ENCODE results near the gene LBX1.

Gene LBX1

GRCh38 chr10:101241840-101242707 lies 12.8 kb upstream of the LBX1 start:
- no peak for DNase-seq (ENCODE audit: low spot score)

- no peak for DNase-seq (ENCODE audit: low spot score)
These were observed 9.5 kb upstream of the LBX1 start for GRCh38 chr10:101238732-101239105.

DNA sequence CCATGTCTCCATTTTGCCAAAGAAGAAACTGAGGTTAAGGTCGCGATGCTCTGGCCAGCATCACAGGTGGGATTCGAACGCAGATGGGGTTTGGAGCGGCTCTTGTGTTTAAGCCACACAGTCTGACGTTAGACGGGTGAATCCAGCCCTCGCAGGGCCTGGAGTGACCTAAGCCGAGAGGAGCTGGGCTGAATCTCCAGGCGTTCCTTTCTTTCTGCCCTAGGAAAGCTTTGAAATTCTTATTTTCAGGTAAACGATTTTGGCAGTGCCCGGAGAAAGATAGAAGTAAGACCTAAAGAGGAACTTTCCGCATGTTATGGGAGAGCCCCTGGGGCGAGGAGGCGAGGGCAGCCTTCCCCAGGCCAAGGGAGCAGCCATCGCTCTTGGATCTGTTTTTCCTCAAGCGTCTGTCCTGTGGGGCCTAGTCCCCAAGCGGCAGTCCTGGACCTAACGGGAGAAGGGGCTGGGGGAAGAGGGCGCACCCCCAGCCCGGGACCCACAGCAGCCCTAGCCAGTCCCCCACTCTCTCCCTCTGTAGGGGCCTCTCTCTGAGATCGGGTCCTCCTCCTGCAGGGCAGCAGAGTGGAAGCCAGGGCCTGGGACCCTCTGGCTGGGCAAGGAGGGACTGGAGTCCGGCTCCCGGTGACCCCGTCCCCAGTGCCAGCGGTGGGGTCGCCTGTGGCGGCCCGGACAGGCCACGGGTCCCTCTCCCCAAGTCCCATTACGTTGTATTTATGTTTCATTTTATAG lies 8.9 kb upstream of the LBX1 start:
- no peak for DNase-seq (ENCODE audit: low spot score)

DNA sequence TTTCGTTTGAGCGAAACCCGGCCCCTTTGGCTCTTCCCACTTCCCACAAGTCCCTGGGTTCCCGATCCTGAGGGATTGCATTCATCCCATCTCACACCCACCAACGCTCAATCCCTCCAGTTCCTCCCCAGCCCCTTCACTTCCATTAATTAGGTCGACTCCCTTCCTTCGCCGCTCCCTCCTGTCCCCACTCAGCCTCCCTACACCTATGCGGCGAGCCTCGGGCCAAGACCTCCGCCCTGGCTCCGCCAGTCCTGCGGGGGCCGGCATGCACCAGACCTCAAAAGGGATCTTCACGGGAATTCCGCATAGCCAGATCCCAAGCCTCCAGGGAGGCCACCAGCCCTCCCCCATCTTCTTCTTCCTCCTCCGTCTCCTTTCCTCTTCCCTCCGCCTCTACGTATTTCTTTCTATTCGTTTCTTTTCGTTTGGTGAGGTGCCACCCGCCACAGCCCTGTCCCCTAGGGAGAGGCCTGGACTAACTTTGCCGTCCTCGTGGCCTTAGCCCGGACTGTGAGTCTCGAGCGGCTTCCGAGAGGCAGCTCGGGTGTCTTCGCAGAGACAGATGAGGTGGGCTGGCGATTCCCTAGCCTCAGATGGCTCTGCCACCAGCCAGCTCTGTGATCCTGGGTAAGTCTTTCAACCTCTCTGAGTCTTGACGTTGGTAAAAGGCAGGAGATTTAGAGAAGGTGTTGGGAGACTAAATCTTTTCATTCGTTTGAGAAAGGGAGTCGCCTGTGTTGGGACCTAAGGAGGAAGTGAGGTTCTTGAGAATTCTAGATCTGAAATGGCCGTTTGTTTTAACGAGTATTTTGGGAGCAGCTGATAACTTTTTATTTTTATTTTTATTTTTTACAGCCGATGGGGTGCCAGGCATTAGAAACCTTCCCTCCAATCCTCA lies 8.1 kb upstream of the LBX1 start:
- no peak for DNase-seq (ENCODE audit: low spot score)

GRCh38 chr10:101236376-101237080 lies 7.3 kb upstream of the LBX1 start:
- no peak for DNase-seq (ENCODE audit: low spot score)

DNA sequence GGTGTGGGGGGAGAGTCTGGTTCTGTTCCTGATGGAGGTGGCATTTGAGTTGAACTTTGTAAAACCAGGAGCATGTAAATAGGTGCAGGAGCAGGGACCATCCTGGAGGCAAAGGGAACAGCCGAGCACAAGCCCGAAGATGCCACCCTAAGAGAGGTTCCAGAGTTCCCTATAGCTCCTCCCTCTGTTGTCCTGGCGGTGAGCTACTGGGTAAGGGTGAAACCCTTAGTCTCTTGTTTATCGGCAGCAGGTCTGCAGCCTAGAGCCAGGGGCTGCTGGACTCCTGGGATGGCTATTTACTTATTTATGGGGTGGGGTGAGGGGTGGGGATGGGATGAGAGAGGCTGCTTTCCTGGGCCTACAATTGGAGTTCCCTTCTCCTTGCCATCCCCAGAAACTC lies 6.5 kb upstream of the LBX1 start:
- no peak for DNase-seq (ENCODE audit: low spot score)

GRCh38 chr10:101234333-101234732 lies 5.1 kb upstream of the LBX1 start:
- no peak for DNase-seq (ENCODE audit: low spot score)

DNA sequence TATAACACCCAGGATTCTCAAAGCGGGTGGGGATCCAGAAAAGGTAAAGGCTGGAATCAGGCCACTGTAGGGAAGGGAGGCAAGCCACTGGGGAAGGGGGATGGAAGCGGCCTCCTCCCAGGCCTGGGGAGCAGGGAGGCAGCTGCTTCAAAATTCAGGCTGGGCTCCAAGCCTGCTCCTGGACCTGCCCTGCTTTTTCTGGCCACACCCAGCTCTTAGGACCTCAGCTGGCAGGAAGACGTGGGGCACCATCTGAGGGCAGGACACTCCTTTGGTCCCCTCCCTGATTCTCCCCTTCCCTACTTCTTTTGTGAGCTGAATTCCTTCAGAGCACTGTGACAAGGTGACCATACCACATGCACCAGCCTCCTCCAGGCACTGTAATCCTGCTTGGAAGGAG lies 4.6 kb upstream of the LBX1 start:
- no peak for DNase-seq (ENCODE audit: low spot score)

GRCh38 chr10:101233443-101233842 lies 4.2 kb upstream of the LBX1 start:
- DNase-seq (ENCODE audit: low spot score) = no peak

DNA sequence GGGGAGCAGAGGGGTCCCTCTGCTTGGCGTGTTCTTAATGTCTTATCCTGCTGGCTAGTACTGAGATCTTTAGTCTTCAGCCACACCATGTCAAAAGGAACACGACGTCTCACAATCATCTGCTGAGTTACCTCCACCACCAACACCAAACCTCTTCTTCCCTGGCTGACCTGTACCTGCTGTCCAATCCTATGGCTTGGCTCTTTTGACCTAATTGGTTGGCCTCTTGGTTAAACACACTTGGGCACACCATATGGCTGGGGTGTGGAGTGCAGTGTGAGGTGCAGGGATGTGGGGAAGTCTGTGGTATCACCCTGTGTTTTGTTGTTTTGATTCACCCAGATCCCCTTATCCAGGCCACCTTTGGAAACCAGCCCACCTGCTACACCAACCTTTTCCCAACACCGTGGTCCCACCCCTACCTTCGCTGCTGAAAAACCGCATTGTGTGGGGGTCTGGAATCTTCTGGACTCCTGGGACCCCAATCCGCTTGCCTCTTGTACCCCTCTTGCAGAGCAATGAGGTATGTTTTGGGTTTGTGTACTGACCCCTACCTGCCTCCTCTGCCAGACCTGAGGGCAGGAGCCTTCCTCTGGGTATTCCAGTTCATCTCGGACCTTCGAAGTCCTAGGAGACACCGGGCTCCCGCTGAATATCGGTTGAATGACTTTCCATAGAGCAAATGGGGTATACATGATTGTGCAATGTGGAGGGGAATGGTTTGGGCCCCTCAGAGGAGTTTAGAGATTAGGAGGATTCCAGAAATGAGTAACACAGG lies 2.8 kb upstream of the LBX1 start:
- no peak for DNase-seq (ENCODE audit: low spot score)

DNA sequence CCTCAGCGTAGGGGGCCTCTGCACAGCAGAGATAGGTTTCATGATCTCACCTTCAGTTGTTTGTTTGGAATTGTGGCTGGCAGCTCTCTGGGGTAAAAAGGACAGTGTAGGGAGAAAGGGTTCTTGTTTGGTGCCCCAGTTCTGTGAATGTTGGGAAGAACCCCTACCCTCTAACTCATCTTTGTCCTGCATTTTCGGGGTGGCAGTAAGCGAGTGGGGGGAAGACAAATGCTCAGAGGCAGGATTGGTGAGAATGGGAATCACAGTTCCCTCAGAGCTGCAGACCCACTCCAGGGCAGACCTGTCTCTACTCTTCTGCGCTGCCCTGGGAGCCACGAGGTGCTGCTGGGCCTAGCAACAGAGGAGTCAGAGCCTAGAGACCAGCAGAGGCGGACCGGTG lies 1.8 kb upstream of the LBX1 start:
- no peak for DNase-seq (ENCODE audit: low spot score)

GRCh38 chr10:101230183-101230917 lies 1.1 kb upstream of the LBX1 start:
- DNase-seq (ENCODE audit: low spot score) = no peak

GRCh38 chr10:101228966-101229265 lies 347 bp downstream of the LBX1 start:
- no peak for DNase-seq (ENCODE audit: low spot score)

- DNase-seq (ENCODE audit: low spot score) = no peak
These were observed 904 bp downstream of the LBX1 start for GRCh38 chr10:101228153-101228965.

GRCh38 chr10:101227429-101228152 lies 1.7 kb downstream of the LBX1 start:
- DNase-seq (ENCODE audit: low spot score) = no peak

- DNase-seq (ENCODE audit: low spot score) = no peak
These were observed 2.5 kb downstream of the LBX1 start for GRCh38 chr10:101226491-101227428.

GRCh38 chr10:101225846-101226421 lies 3.3 kb downstream of the LBX1 start:
- no peak for DNase-seq (ENCODE audit: low spot score)
